ENCODE measurements around the gene TOMM7. TPM values are rescaled to one million over a fixed set of nuclear protein-coding genes. Genes with fewer than 3 reads are reported as not detected.

Gene TOMM7
- total RNA-seq, 1 experiment from 2014 or later = 170 TPM

- Histone ChIP-seq H3K9me2 (replicated peaks; ENCODE audit: insufficient read depth, low read length) (no peaks in the 10 kb centered on the region), H3K9me3 (ENCODE audit: low read length) (no peaks in the 10 kb centered on the region), H3K4me1 (ENCODE audit: low read length) (peaks cover 11% of the 10 kb centered on the region), H3K36me3 (ENCODE audit: insufficient read depth, low read length) (no peaks in the 10 kb centered on the region), H4K20me1 (ENCODE audit: insufficient read depth, low read depth, low read length) (no peaks in the 10 kb centered on the region), H3K27ac (ENCODE audit: low read length) (no peak overlapping the region), H3K79me2 (ENCODE audit: low read length) (peaks cover 5% of the 10 kb centered on the region), H3K4me2 (ENCODE audit: low read depth, low read length, poor library complexity, severe bottlenecking) (no peak overlapping the region), H2AFZ (ENCODE audit: low read length) (no peak overlapping the region), H3K27me3 (ENCODE audit: low read length) (no peaks in the 10 kb centered on the region), H3K9ac (ENCODE audit: low read length) (no peak overlapping the region), H3K4me3 (ENCODE audit: low read length) (no peak overlapping the region)
- no peak for DNase-seq
Observed at GRCh38 chr7:22849662-22850061, 27.0 kb upstream of the TOMM7 start.

- Histone ChIP-seq H3K4me2 (ENCODE audit: low read depth, low read length, poor library complexity, severe bottlenecking) (no peak overlapping the region), H3K79me2 (ENCODE audit: low read length) (peaks cover under 1% of the 10 kb centered on the region; the same call in 1 of the 2 replicates), H3K4me3 (ENCODE audit: low read length) (no peak overlapping the region), H3K36me3 (ENCODE audit: insufficient read depth, low read length) (no peaks in the 10 kb centered on the region), H3K4me1 (ENCODE audit: low read length) (peaks cover 11% of the 10 kb centered on the region), H2AFZ (ENCODE audit: low read length) (no peak overlapping the region), H3K9ac (ENCODE audit: low read length) (no peak overlapping the region), H3K27me3 (ENCODE audit: low read length) (no peaks in the 10 kb centered on the region), H4K20me1 (ENCODE audit: insufficient read depth, low read depth, low read length) (no peaks in the 10 kb centered on the region), H3K27ac (ENCODE audit: low read length) (no peak overlapping the region), H3K9me3 (ENCODE audit: low read length) (no peaks in the 10 kb centered on the region), H3K9me2 (replicated peaks; ENCODE audit: insufficient read depth, low read length) (no peaks in the 10 kb centered on the region)
- DNase-seq = no peak
Observed at GRCh38 chr7:22849172-22849571, 26.5 kb upstream of the TOMM7 start.

- H4K20me1 ChIP-seq (ENCODE audit: insufficient read depth, low read depth, low read length) = no peaks in the 10 kb centered on the region
- no peaks in the 10 kb centered on the region for H3K27me3 ChIP-seq (ENCODE audit: low read length)
- H3K36me3 ChIP-seq (ENCODE audit: insufficient read depth, low read length) = no peaks in the 10 kb centered on the region
- no peaks in the 10 kb centered on the region for H3K79me2 ChIP-seq (ENCODE audit: low read length)
- H3K4me1 ChIP-seq (ENCODE audit: low read length) = no peaks in the 10 kb centered on the region
- H3K4me3 ChIP-seq (ENCODE audit: low read length) = no peak overlapping the region
- no peaks in the 10 kb centered on the region for H3K9me3 ChIP-seq (ENCODE audit: low read length)
- no peak overlapping the region for H2AFZ ChIP-seq (ENCODE audit: low read length)
- DNase-seq = no peak
- no peaks in the 10 kb centered on the region for H3K9me2 ChIP-seq (replicated peaks; ENCODE audit: insufficient read depth, low read length)
- no peak overlapping the region for H3K4me2 ChIP-seq (ENCODE audit: low read depth, low read length, poor library complexity, severe bottlenecking)
- H3K27ac ChIP-seq (ENCODE audit: low read length) = no peak overlapping the region
- H3K9ac ChIP-seq (ENCODE audit: low read length) = no peak overlapping the region
Observed at GRCh38 chr7:22846961-22847360, 24.3 kb upstream of the TOMM7 start.

- H2AFZ ChIP-seq (ENCODE audit: low read length) = no peak overlapping the region
- DNase-seq = no peak
- H3K4me1 ChIP-seq (ENCODE audit: low read length) = no peaks in the 10 kb centered on the region
- H3K27me3 ChIP-seq (ENCODE audit: low read length) = no peaks in the 10 kb centered on the region
- no peak overlapping the region for H3K4me3 ChIP-seq (ENCODE audit: low read length)
- H3K79me2 ChIP-seq (ENCODE audit: low read length) = no peaks in the 10 kb centered on the region
- H3K9me2 ChIP-seq (replicated peaks; ENCODE audit: insufficient read depth, low read length) = no peaks in the 10 kb centered on the region
- H3K9ac ChIP-seq (ENCODE audit: low read length) = no peak overlapping the region
- H3K9me3 ChIP-seq (ENCODE audit: low read length) = no peaks in the 10 kb centered on the region
- H3K36me3 ChIP-seq (ENCODE audit: insufficient read depth, low read length) = no peaks in the 10 kb centered on the region
- no peak overlapping the region for H3K4me2 ChIP-seq (ENCODE audit: low read depth, low read length, poor library complexity, severe bottlenecking)
- H3K27ac ChIP-seq (ENCODE audit: low read length) = no peak overlapping the region
- no peaks in the 10 kb centered on the region for H4K20me1 ChIP-seq (ENCODE audit: insufficient read depth, low read depth, low read length)
Observed at GRCh38 chr7:22845221-22845834, 22.7 kb upstream of the TOMM7 start.

- Histone ChIP-seq H3K4me3 (ENCODE audit: low read length) (no peak overlapping the region), H2AFZ (ENCODE audit: low read length) (no peak overlapping the region), H3K27ac (ENCODE audit: low read length) (no peak overlapping the region), H3K9ac (ENCODE audit: low read length) (no peak overlapping the region), H3K9me2 (replicated peaks; ENCODE audit: insufficient read depth, low read length) (no peaks in the 10 kb centered on the region), H3K27me3 (ENCODE audit: low read length) (no peaks in the 10 kb centered on the region), H3K4me1 (ENCODE audit: low read length) (no peaks in the 10 kb centered on the region), H3K79me2 (ENCODE audit: low read length) (no peaks in the 10 kb centered on the region), H3K9me3 (ENCODE audit: low read length) (no peaks in the 10 kb centered on the region), H4K20me1 (ENCODE audit: insufficient read depth, low read depth, low read length) (no peaks in the 10 kb centered on the region), H3K4me2 (ENCODE audit: low read depth, low read length, poor library complexity, severe bottlenecking) (no peak overlapping the region), H3K36me3 (ENCODE audit: insufficient read depth, low read length) (no peaks in the 10 kb centered on the region)
- DNase-seq = no peak
Observed at GRCh38 chr7:22843681-22844309, 21.1 kb upstream of the TOMM7 start.

GRCh38 chr7:22842973-22843372, 20.3 kb upstream of the TOMM7 start:
- Histone ChIP-seq H3K4me1 (ENCODE audit: low read length) (no peaks in the 10 kb centered on the region), H3K36me3 (ENCODE audit: insufficient read depth, low read length) (no peaks in the 10 kb centered on the region), H3K27me3 (ENCODE audit: low read length) (no peaks in the 10 kb centered on the region), H4K20me1 (ENCODE audit: insufficient read depth, low read depth, low read length) (no peaks in the 10 kb centered on the region), H3K9ac (ENCODE audit: low read length) (no peak overlapping the region), H3K4me3 (ENCODE audit: low read length) (no peak overlapping the region), H3K9me2 (replicated peaks; ENCODE audit: insufficient read depth, low read length) (no peaks in the 10 kb centered on the region), H3K9me3 (ENCODE audit: low read length) (no peaks in the 10 kb centered on the region), H3K79me2 (ENCODE audit: low read length) (no peaks in the 10 kb centered on the region), H2AFZ (ENCODE audit: low read length) (no peak overlapping the region), H3K27ac (ENCODE audit: low read length) (no peak overlapping the region), H3K4me2 (ENCODE audit: low read depth, low read length, poor library complexity, severe bottlenecking) (no peak overlapping the region)
- DNase-seq = no peak

GRCh38 chr7:22842383-22842941, 19.8 kb upstream of the TOMM7 start:
- Histone ChIP-seq H3K4me3 (ENCODE audit: low read length) (no peak overlapping the region), H3K9me2 (replicated peaks; ENCODE audit: insufficient read depth, low read length) (no peaks in the 10 kb centered on the region), H2AFZ (ENCODE audit: low read length) (no peak overlapping the region), H3K9me3 (ENCODE audit: low read length) (no peaks in the 10 kb centered on the region), H3K9ac (ENCODE audit: low read length) (no peak overlapping the region), H3K79me2 (ENCODE audit: low read length) (no peaks in the 10 kb centered on the region), H3K27me3 (ENCODE audit: low read length) (no peaks in the 10 kb centered on the region), H4K20me1 (ENCODE audit: insufficient read depth, low read depth, low read length) (no peaks in the 10 kb centered on the region), H3K4me1 (ENCODE audit: low read length) (no peaks in the 10 kb centered on the region), H3K4me2 (ENCODE audit: low read depth, low read length, poor library complexity, severe bottlenecking) (no peak overlapping the region), H3K27ac (ENCODE audit: low read length) (no peak overlapping the region), H3K36me3 (ENCODE audit: insufficient read depth, low read length) (no peaks in the 10 kb centered on the region)
- no peak for DNase-seq

GRCh38 chr7:22841954-22842353, 19.3 kb upstream of the TOMM7 start:
- Histone ChIP-seq H3K79me2 (ENCODE audit: low read length) (no peaks in the 10 kb centered on the region), H3K36me3 (ENCODE audit: insufficient read depth, low read length) (no peaks in the 10 kb centered on the region), H3K9me2 (replicated peaks; ENCODE audit: insufficient read depth, low read length) (no peaks in the 10 kb centered on the region), H3K4me3 (ENCODE audit: low read length) (no peak overlapping the region), H2AFZ (ENCODE audit: low read length) (no peak overlapping the region), H4K20me1 (ENCODE audit: insufficient read depth, low read depth, low read length) (no peaks in the 10 kb centered on the region), H3K9me3 (ENCODE audit: low read length) (no peaks in the 10 kb centered on the region), H3K4me1 (ENCODE audit: low read length) (no peaks in the 10 kb centered on the region), H3K27me3 (ENCODE audit: low read length) (no peaks in the 10 kb centered on the region), H3K27ac (ENCODE audit: low read length) (no peak overlapping the region), H3K4me2 (ENCODE audit: low read depth, low read length, poor library complexity, severe bottlenecking) (no peak overlapping the region), H3K9ac (ENCODE audit: low read length) (no peak overlapping the region)
- DNase-seq = no peak
